Activated CD8-positive, alpha-beta memory T cell treated with anti-CD3 and anti-CD28 coated beads, Interleukin-2, amount 50 U/mL, for 24 hours (primary cell): ENCODE data around the gene BSND.

Experiments
- DNase-seq: peaks from one replicate; pipeline ENCODE4 v3.0.0-alpha.2; 2020; ENCODE audit errors: extremely low read depth

Gene BSND

DNA sequence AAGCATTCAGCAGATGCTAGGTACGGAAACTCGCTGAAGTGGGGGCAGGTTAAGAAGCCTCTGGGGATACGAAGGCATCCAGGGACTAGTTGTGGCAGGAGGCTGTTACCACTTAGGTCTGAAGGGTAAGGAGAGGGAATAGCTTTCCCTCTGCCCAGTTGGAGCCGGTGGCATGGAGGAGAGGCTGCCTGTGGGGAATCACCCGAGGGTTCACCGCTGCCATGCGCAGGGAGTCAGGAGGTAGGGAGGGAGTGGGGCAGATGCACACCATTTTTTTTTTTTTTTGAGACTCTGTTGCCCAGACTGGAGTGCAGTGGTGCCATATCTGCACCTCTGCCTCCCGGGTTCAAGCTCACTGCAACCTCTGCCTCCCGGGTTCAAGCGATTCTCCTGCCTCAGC, 46.7 kb downstream of the BSND start:
- DNase-seq, result no peak

DNA sequence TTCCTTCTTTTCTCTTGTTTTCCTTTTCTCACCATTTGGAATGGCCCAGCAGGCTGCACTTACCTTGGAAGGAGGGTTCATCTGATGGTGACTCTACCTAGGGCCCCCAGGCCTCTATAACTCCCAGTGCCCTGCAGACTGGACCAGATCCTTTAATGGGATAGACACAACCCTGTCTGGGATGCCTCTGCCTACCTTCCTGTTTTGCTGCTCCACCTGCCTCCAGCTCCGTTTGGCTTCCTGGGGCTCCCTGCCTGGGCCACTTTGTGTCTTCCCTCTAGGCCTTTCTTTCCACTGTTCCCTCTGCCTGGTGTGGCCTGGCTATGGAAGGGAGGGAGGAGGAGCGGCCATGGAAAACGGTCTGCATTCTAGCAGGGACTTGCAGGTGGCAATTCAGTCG, 48.1 kb downstream of the BSND start:
- no peak for DNase-seq

DNA sequence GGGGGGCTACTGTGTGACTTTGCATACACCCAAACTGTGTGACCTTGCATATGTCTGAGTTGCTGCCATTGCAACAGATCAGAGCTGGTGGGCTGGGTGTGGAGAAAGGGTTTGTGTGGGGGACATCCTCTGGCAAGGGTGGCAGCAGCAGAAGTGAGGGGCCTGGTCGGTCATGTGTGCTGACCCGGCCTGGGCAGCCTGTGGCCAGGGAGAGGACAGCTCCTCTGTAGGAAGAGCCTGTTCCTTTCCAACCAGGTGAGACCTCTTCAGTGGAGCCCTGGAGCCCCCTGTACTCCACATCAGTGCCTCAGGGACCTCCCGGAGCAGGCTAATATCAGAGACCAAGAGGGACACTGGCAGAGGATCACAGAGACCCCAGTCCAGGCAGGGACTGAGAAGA, 48.9 kb downstream of the BSND start:
- no peak for DNase-seq

DNA sequence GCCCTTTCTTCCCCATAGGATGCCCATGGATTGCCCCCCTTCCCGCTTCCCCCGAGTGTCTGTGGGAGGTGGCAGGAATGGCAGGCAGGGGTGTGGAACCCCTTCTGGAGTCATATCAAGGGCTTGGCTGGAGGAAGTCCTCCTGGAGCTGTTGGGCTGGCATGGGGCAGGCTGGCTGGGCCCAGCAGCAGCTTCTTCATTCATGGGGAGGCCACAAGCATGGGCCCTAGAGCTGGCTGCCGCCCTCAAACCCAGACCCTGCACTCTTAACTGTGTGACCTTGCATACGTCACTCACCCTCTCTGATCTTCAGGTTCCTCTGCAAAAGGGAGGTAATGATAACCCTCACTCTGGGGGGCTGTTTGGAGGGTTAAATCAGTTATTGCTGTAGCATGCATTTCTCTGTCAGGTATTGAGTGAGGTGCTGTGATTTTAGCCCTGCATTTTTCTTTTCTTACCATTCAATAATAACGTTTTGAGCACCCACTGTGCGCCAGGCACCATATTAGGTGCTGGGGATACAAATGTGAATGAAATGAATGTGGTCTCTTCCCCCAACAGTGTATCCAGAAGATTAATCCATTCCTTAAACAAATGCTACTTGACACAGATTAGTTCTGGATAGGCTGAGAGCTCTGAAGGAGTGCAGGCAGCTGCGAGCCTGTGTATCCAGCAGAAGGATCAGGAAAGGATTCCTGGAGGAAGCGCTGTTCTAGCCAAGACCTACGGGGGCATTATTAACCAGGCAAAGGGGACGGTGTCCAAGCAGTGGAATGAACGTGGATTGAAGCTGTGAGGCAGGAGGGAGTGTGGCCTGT, 49.9 kb downstream of the BSND start:
- DNase-seq, result no peak

DNA sequence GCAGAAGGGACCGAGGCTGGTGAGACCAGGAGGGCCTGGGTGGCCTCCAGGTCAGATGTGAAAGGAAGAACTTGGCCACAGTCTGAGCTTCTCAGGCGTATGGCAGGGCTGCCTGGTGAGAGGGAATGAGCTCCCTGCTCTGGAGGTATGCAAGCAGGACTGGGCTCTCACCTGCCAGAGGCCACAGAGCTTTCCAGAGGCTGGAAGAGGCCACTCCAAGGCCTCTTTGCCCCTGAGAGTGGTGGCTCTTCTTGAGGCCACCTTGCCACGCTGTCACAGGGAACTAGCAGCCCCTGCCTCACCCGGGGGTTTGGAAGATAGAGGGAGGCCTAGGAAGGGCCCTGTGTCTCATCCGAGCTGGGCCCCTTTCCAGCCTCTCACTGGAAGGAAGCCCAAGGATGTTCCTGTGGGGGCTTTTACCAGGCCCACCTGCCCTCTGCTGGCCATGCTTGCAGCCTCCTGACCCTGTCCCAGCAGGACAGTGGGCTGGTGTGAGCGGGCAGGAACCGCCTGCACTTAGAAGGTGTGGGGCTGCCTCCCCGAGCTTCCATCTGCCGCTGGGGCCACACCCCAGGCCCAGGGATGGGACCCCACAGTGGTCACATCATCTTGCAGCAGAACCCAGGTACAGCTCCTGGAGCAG, 50.7 kb downstream of the BSND start:
- no peak for DNase-seq

DNA sequence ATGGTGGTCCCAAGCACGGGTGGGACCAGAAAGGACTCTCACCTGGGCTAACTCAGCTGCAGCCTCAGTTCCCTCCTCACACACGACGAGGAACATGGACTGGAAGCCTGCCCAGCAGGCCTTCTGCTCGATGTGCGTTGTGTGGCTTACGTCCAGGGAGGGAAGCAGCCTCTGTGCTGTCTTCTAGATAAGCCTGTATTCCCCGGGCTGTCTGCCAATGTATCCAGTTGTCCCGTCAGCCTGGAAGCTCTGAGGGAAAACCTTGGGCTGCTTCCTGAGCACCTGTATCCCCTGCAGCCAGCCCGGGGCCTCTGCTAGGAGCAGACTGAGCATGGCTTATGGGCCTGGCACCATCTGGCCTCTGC, 51.2 kb downstream of the BSND start:
- no peak for DNase-seq

DNA sequence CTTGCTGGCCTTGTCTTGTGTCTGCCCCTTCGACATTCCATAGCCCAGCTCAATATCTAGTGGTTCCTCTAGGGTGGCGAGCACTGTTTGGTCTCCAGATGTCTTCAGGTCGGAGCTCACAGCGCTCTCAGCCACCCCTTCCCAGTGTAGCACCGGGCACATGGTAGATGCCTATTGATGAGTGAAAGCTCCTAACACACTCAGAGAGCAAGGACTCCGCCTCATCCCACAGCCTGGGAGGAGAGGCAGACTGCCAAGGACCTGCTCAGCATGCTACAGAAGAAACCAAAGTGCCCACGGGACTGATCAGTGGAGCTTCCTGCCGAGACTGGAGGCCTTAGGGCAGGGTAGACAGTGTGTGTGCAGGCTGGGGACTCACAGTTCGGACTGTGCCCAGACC, 51.5 kb downstream of the BSND start:
- DNase-seq, result no peak

DNA sequence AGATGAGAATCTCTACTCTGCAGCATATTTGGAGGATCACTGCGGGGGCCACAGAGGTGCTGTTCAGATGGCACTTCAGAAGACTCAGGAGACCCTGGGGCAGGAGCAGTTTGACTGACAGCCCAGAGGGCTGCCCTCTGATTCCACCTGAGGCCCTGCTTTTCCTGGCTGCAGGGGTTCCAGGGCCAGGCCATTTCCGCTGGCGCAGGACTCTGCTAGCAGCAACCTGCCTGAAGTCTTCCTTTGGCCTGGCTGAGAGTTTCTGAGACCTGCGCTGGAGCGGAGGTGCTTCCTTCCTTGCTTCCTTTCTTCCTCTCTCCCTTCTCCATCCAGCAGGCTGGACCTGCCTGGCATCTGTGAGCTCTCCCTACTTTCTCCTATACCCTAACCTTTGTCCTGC, 52.4 kb downstream of the BSND start:
- no peak for DNase-seq

DNA sequence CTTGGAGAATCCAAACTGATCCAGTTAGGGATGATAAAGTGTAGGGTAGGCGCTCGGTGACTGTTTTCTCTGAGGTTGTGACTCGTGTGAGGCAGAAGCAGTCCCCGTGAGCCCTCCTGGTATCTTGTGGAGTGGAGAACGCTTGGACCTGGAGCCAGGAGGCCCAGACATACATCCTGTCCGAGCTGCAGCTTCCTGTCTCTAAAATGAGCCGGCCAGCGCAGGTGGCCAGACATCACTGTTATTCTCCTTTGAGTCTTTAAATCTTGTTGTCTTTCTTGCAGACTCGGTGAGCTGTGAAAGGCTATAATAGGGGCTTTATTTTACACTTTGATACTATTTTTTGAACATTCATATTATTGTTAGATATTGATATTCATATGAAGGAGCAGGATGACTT, 52.9 kb downstream of the BSND start:
- no peak for DNase-seq

DNA sequence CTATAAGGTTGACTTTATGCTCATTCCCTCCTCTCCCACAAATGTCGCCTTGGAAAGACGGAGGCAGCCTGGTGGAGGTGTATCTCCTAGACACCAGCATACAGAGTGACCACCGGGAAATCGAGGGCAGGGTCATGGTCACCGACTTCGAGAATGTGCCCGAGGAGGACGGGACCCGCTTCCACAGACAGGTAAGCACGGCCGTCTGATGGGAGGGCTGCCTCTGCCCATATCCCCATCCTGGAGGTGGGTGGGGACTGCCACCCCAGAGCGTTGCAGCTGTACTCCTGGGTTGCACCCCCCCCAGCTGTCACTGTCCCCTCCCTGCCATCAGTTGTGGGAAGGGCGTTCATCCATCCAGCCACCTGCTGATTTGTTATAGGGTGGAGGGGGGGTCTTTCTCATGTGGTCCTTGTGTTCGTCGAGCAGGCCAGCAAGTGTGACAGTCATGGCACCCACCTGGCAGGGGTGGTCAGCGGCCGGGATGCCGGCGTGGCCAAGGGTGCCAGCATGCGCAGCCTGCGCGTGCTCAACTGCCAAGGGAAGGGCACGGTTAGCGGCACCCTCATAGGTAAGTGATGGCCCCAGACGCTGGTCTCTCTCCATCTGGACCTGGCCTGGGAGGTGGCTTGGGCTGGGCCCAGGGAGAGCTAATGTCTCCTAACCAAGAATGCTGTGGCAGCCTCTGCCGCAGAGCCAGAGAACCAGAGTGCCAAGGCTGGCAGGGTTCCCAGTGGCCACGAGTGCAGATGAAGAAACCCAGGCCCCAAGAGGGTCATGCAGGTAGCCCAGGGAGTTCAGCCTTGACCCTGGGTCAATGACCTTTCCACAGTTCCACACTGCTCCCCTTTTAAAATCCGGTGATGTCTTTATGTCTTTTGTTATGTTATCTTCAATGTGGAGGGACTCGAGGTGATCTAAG, 53.7 kb downstream of the BSND start:
- no peak for DNase-seq

DNA sequence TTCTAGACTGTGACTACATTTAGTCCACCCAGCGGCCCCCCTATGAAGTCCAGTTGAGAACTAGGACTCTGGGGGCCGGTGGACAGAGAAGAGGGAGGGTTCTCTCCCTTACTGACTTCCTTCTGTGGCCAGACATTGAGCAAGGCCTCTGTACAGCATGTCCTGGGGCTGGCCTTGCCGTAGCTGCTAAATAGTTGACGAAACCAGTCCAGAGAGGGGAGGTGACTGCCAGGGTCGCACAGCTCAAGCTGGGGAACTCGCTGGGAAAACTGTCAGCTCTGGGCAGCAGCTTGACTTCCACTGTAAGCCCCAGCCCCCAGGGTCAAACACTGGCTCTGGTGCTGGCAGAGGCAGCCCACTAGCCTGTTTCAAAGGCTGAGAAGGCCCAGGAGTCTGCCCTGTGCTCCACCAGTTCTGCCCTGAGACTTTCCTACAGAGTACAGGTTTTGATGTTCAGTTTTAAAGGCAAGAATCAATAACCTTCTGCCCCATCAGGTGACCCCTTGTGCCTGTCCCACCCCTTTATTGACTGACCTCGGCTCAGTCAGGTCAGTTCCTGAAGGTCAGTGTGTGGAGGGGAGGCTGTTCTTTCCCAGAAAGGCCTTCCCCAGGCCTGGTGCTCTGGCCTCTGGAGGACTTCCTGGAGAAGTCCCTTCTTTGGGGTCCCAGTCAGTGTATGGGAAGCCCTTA, 54.7 kb downstream of the BSND start:
- DNase-seq, result no peak

DNA sequence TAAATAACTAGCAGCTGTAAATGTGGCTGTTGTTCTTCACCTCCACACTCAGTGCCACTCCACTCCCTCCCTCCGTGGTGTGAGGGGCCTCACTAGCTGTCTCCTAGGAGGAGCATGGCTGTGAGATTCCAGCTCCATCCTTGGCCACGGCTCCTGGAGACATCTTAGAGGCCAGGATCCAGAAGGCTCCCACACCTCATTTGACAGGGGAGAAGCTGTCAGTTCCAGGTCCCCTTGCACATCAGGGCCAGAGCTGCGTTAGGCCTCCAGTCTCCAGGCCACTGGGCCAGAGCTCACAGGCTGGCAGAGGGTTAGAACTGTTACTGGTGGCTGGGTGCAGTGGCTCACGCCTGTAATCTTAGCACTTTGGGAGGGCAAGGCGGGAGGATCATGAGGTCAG, 55.7 kb downstream of the BSND start:
- DNase-seq, result no peak

DNA sequence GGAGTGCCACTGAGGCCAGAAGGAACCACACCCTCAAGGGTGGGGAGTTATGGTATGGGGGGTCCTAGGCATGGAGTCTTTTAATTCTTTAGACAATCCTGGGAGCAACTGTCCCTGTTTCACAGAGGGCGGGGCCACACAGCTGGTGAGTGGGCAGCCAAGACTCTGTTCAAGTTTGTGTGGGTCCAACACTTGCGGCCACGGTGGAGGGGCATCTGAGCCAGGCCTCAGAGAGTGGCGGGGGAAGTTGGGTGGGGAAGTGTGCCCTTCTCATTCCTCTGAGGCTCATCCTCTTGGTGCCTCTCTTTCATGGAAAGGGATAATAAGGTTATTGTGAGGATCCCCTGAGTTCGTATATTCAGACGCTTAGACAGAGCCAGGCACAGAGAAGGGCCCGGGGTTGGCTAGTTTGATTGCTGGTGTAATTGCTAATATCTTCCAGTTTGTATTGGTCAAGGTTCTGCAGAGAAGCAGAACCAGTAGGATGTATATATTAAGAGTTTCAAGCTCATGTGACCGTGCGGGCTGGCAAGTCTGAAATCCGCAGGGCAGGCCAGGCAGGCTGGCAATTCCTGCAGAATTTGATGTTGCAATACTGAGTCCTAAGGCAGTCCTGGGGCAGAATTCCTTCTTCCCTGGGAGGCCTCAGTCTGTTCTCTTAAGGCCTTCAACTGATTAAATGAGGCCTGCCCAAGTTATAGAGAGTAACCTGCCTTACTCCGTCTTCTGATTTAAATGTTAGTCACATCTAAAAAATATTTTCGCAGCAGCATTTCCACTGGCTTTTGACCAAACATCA, 56.5 kb downstream of the BSND start:
- DNase-seq, result no peak

DNA sequence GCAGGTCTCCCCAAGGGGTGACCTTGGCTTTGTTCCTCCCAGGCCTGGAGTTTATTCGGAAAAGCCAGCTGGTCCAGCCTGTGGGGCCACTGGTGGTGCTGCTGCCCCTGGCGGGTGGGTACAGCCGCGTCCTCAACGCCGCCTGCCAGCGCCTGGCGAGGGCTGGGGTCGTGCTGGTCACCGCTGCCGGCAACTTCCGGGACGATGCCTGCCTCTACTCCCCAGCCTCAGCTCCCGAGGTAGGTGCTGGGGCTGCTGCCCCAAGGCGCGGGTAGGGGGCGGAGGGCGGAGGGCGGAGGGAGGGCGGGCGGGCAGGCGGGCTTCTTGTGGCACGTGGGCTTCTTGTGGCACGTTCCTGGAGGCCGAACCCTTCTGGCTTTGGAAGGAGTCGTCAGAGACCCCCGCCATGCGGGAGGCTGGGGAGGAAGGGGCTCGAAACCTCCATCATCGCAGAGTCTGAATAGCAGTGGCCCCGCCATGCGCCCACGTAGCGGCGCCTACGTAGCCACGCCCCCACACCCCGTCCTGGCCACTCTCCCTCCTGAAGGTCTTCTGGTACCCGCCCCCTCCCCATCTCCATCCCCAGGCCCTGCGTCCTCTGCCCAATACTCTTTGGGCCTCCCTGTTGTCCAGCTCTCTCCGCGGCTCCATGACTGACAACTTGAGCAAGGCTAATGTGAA, 57.4 kb downstream of the BSND start:
- no peak for DNase-seq

DNA sequence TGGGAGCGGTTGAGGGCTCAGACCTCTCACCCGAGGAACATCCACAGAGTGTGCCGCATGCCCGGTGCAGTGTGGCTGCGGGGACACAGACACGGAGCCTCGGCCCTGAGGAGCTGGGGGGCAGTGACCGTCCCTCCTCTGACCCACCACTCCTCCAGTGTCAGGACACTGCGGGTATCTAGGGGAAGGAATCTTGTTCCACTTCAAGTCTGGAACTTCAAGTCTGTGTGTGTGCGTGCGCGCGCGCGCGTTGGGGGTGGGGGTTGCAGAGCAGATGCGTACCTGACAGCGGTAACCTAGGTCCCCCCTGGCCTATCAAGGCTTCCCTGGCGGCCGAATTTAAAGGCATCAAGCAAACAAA, 57.9 kb downstream of the BSND start:
- no peak for DNase-seq

DNA sequence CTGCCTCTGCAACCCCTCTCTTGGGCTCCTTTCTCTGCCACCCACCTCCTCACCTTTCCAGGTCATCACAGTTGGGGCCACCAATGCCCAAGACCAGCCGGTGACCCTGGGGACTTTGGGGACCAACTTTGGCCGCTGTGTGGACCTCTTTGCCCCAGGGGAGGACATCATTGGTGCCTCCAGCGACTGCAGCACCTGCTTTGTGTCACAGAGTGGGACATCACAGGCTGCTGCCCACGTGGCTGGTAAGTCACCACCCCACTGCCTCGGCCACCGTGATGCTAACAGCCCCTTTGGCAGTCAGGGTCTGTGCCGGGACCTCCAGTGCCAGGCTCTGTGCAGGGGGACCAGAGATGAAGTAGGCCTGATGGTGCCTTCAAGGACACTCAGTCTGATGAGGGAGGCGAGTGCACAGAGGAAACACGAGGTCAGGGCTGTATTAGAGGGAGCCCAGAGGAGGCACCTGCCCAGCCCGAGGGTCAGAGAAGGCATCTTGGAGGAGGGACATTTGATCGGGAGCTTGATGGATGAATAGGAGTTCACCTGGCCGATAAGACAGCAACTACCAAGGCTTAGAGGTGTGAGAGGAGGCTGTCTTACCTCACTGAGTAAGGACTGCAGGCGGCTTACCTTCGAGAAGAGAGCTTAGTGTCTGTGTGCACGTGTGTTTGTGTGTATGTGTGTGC, 58.7 kb downstream of the BSND start:
- no peak for DNase-seq

DNA sequence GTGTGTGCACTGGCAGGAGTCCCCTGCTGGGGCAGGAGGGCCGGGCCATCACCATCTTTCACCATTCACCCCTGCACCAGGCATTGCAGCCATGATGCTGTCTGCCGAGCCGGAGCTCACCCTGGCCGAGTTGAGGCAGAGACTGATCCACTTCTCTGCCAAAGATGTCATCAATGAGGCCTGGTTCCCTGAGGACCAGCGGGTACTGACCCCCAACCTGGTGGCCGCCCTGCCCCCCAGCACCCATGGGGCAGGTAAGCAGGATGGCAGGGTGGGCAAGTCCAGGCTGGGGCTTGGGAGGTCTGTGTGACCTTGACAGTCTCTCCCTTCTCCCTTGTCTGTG, 59.2 kb downstream of the BSND start:
- no peak for DNase-seq

DNA sequence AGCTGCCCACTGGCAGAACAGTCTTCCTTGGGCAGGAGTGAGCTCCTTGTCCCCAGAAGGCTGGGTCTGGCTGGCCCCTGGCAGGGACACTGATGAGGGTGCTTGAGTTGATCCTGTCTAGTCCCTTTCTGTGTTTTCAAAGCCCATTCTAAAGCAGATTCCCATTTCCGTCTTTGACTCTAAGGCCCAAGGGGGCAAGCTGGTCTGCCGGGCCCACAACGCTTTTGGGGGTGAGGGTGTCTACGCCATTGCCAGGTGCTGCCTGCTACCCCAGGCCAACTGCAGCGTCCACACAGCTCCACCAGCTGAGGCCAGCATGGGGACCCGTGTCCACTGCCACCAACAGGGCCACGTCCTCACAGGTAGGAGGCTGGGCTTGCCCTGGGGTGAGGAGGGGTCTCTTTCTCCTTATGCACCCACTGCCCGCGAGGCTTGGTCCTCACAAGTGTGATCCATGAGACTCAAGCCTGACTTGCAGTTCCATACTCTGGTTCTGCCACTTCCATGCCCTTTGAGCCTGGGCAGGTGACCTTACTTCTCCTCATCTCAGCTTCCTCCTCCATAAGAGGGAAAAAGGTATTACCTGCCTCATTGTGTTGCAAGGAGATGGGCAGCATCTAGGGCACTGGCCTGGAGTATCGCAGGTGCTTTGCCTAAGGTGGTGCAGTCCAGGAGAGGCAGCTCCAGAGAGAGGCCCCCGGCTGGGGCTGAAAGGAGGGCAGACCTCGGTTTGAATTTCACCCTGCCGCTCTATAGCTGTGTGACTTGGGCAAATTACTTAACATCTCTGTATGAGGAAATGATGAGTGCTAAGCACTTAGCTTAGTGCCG, 60.8 kb downstream of the BSND start:
- no peak for DNase-seq
